ENCODE measurements around the gene WDR88.

- TF ChIP-seq CTCF (IDR thresholded peaks at IDR 0.05) = no peak
- TF ChIP-seq POLR2A (IDR thresholded peaks at IDR 0.05) = no peak
Measured at GRCh38 chr19:33102893-33103292, 29.0 kb upstream of the WDR88 start.

All from vagina (tissue), 2 donors.